Thoracic aorta (tissue), 2 donors: ENCODE results near the gene PNO1. TPM values are rescaled to one million over a fixed set of nuclear protein-coding genes. Genes with fewer than 3 reads are reported as not detected.

ENCODE experiments used
- ATAC-seq: fragments of 150-250 bp; one replicate; pipeline ENCODE4 v1.8.0; 2017; ENCODE audit warnings: low read depth; ENCODE audit not compliant: insufficient number of reproducible peaks, low FRiP score
- DNase-seq: peaks from one replicate; pipeline ENCODE4 v3.0.0-alpha.2; 2020; ENCODE audit warnings: low spot score
- H3K27ac ChIP-seq, 2 donors: fragments of 200-600 bp; sonication (generic); 1 replicate in 1 of 2; 2 replicates in 1 of 2; pipeline ENCODE4 v1.5.1; 2016; ENCODE audit warnings: mild to moderate bottlenecking in 2 of 2, moderate library complexity in 2 of 2
- H3K27me3 ChIP-seq: fragments of 200-600 bp; sonication (generic); replicated peaks from 2 replicates; pipeline ENCODE4 v1.6.0; 2016; ENCODE audit warnings: mild to moderate bottlenecking; ENCODE audit not compliant: insufficient read depth
- H3K36me3 ChIP-seq: fragments of 200-600 bp; sonication (generic); one replicate; pipeline ENCODE4 v1.5.1; 2016
- H3K4me1 ChIP-seq, 2 donors: fragments of 200-600 bp; sonication (generic); 1 replicate in 1 of 2; 2 replicates in 1 of 2; pipeline versions ENCODE4 v1.5.1 to v1.6.0; 2016; ENCODE audit warnings: low read depth in 2 of 2, mild to moderate bottlenecking in 1 of 2; ENCODE audit not compliant: control insufficient read depth in 1 of 2
- H3K4me3 ChIP-seq: fragments of 200-600 bp; sonication (generic); 2 replicates; pipeline ENCODE4 v1.5.1; 2016; ENCODE audit warnings: mild to moderate bottlenecking
- H3K9me3 ChIP-seq: fragments of 200-600 bp; sonication (generic); 2 replicates; pipeline ENCODE4 v1.5.1; 2016
- total RNA-seq, 2 donors: library from RNA; depleted of rRNA; stranded (reverse); fragments of >200 nt; gene quantifications; one replicate each; pipeline versions ENCODE4 v1.1.0 to v1.2.3, GENCODE V29; 2016
- TF ChIP-seq, protein P1 (sequence below): fragments of 200-600 bp; sonication (generic); IDR thresholded peaks from one replicate; pipeline ENCODE4 v1.5.1; 2019; ENCODE audit warnings: antibody characterized with exemption

Gene PNO1
- total RNA-seq, 2 donors from 2014 or later, result 8.3 to 27.7 TPM

DNA sequence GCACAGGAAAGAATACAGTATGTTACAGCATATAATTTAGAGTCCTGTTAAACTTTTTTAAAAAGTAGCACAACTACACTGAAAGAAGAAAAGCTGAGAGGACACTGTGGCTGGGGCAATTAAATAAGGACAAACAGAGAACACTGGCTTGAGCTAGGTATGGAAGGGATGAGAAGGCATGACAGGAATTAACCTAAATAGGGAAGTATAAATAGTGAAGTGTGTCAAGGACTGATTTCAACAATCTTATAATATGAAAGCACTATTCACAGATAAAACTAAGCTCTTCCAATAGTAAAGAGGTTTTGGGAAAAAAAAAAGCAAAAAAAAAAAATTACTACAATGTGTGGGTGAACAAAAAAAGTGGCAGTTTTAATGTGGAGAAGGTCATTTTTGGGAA lies 49.1 kb downstream of the PNO1 start:
- no peak for ATAC-seq

DNA sequence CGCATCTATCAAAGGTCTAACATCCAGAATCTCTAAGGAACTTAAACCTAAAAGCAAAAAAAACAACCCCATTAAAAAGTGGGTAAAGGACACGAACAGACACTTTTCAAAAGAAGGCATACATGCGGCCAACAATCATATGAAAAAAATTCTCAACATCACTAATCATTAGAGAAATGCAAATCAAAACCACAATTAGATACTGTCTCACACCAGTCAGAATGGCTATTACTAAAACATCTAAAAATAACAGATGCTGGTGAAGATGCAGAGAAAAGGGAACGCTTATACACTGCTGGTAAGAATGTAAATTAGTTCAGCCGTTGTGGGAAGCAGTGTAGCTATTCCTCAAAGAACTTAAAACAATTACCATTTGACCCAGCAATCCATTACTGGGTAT lies 56.7 kb downstream of the PNO1 start:
- no peak for DNase-seq
- Histone ChIP-seq H3K27ac (no peak overlapping the region), H3K4me1 (peaks cover 16 to 20% of the 10 kb centered on the region in 2 donors), H3K4me3 (no peak overlapping the region), H3K9me3 (no peaks in the 10 kb centered on the region), H3K36me3 (no peaks in the 10 kb centered on the region), H3K27me3 (no peaks in the 10 kb centered on the region)
- ATAC-seq, result no peak
- TF ChIP-seq, protein P1, sequence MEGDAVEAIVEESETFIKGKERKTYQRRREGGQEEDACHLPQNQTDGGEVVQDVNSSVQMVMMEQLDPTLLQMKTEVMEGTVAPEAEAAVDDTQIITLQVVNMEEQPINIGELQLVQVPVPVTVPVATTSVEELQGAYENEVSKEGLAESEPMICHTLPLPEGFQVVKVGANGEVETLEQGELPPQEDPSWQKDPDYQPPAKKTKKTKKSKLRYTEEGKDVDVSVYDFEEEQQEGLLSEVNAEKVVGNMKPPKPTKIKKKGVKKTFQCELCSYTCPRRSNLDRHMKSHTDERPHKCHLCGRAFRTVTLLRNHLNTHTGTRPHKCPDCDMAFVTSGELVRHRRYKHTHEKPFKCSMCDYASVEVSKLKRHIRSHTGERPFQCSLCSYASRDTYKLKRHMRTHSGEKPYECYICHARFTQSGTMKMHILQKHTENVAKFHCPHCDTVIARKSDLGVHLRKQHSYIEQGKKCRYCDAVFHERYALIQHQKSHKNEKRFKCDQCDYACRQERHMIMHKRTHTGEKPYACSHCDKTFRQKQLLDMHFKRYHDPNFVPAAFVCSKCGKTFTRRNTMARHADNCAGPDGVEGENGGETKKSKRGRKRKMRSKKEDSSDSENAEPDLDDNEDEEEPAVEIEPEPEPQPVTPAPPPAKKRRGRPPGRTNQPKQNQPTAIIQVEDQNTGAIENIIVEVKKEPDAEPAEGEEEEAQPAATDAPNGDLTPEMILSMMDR, result no peak

More for the DNA sequence above, 49.1 kb downstream of the PNO1 start:
- TF ChIP-seq, protein P1, result no peak
- Histone ChIP-seq H3K27me3 (no peaks in the 10 kb centered on the region), H3K4me1 (peaks cover 16% of the 10 kb centered on the region in 2 donors), H3K4me3 (no peak overlapping the region), H3K9me3 (no peaks in the 10 kb centered on the region), H3K36me3 (no peaks in the 10 kb centered on the region), H3K27ac (no peak overlapping the region)
- DNase-seq, result no peak

DNA sequence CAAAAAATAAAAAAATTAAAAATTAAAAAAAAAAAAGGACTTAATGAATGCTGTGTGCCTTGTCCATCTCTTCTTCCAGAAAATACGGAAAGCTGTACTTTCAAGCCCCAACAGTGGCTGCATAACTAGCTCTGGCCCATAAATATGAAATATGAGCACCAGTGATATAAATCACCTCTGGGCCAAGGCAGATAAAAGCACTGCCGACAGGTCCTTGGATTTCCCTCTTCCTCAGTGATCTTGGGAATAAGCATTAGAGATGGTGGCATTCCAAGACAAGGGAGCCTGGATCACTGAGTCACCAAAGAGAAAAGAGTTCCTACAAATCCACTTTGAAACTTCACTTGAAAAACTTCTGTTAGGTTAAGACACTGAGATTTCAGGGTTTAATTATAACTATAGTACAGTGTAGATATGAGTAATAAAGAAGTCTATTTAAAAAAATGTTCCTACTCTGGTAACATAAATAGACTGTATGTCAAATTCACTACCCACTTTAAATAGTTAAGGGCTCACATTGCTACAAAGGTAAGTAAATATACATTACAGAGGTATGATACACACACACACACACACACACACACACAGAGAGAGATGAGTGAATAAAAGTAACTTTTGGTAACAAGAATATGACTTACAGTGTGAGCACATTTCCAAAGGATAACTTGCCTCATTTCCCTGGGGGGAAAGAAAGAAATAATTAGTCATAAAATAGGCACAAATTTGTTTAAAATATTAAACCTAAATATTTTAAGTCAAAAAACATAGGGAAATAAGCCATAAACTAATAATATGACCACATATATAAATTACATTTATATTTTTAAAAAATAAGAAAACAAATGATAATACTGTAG lies 59.0 kb downstream of the PNO1 start:
- Histone ChIP-seq H3K4me3 (no peak overlapping the region), H3K27ac (no peak overlapping the region), H3K27me3 (no peaks in the 10 kb centered on the region), H3K9me3 (no peaks in the 10 kb centered on the region), H3K36me3 (no peaks in the 10 kb centered on the region), H3K4me1 (peaks cover 22 to 23% of the 10 kb centered on the region in 2 donors)
- DNase-seq (no peak), ATAC-seq (no peak)
- TF ChIP-seq, protein P1, result no peak

DNA sequence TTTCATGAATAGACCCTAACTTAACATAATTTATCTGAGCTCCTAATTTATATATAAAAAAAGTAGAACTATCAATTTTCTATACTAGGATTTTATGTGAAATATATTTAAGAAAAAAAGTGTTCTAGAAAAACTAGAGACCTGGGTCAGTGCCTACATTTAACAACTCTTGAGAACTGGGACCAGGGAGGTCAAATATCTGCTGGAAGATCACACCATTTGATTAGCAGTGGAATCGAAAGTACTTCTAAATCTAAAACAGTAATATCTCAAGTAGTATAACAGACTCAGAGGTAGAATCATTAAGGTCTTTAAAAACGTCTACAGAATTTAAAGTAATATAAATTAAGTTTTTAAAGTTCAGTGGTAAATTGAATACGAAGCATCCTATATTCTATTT lies 60.0 kb downstream of the PNO1 start:
- peaks cover 25 to 29% of the 10 kb centered on the region in 2 donors for H3K4me1 ChIP-seq

DNA sequence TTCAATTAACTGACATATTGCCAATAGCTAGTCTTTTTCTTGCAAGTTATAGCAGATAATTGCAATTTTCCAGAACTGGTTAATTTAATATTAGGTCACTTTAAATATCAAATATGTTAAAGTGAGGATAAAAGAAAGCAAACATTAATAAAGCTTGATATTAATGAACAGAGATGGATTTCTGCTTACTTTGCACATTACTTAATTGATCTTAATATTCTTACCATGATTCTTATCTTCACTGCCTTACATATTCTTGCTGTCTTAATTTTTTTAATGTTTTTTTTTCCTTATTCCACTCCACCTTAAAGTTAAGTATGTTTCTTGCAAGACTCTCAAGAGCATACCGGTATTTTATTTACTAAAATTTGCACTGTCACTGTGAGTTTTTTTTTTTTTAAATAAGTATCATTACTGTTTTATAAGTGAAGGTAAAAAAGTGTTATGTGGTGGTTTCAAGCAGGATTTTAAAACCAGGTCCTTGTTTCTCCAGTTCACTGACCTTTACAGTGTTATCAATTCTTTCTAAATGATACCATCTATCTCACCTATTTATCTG lies 60.7 kb downstream of the PNO1 start:
- no peaks in the 10 kb centered on the region for H3K9me3 ChIP-seq
- H3K27ac ChIP-seq, result no peak overlapping the region
- peaks cover 25 to 36% of the 10 kb centered on the region in 2 donors for H3K4me1 ChIP-seq
- no peak overlapping the region for H3K4me3 ChIP-seq
- ATAC-seq (no peak), DNase-seq (no peak)
- no peaks in the 10 kb centered on the region for H3K36me3 ChIP-seq
- TF ChIP-seq, protein P1, result no peak
- H3K27me3 ChIP-seq, result no peaks in the 10 kb centered on the region

More for the DNA sequence above, 60.0 kb downstream of the PNO1 start:
- ATAC-seq (no peak), DNase-seq (no peak)
- H3K9me3 ChIP-seq, result no peaks in the 10 kb centered on the region
- TF ChIP-seq, protein P1, result no peak
- no peaks in the 10 kb centered on the region for H3K27me3 ChIP-seq
- no peak overlapping the region for H3K4me3 ChIP-seq
- no peak overlapping the region for H3K27ac ChIP-seq
- H3K36me3 ChIP-seq, result no peaks in the 10 kb centered on the region
